Upper lobe of left lung (tissue), 6 donors: ENCODE data around the gene UGT2A3. TPM values are rescaled to one million over a fixed set of nuclear protein-coding genes. Genes with fewer than 3 reads are reported as not detected.

Experiments
- ATAC-seq, 2 donors: fragments of 200-7000 bp; cut with Tn5 transposase; one replicate each; pipeline ENCODE4 v1.9.1; 2022; ENCODE audit warnings: mild to moderate bottlenecking in 2 of 2, moderate library complexity in 2 of 2; ENCODE audit not compliant: low FRiP score in 2 of 2
- DNase-seq, 2 donors: peaks; one replicate each; pipeline ENCODE4 v3.0.0-alpha.2; 2019 to 2020
- H3K27ac ChIP-seq, 4 donors: fragments of 200-600 bp; sonication (generic); one replicate each; pipeline ENCODE4 v1.5.1; 2016 to 2019
- H3K27me3 ChIP-seq, 4 donors: fragments of 200-600 bp; sonication (generic); one replicate each; pipeline ENCODE4 v1.5.1; 2017 to 2019
- H3K36me3 ChIP-seq, 4 donors: fragments of 200-600 bp; sonication (generic); one replicate each; pipeline ENCODE4 v1.5.1; 2016 to 2019
- H3K4me1 ChIP-seq, 4 donors: fragments of 200-600 bp; sonication (generic); one replicate each; pipeline ENCODE4 v1.5.1; 2018 to 2019
- H3K4me3 ChIP-seq, 4 donors: fragments of 200-600 bp; sonication (generic); one replicate each; pipeline ENCODE4 v1.5.1; 2017 to 2019; ENCODE audit warnings: mild to moderate bottlenecking in 2 of 4, moderate library complexity in 1 of 4
- H3K9me3 ChIP-seq, 4 donors: fragments of 200-600 bp; sonication (generic); one replicate each; pipeline ENCODE4 v1.5.1; 2018 to 2019
- CTCF ChIP-seq, 6 experiments: fragments of 450-650 bp in 4 of 6; fragments of 200-600 bp in 2 of 6; sonication (generic) in 2 of 6; IDR thresholded peaks; one replicate each; pipeline ENCODE4 v1.5.1; 2016 to 2019; ENCODE audit warnings: antibody characterized with exemption in 6 of 6
- EP300 ChIP-seq, 4 donors: sonication (generic); formaldehyde crosslinking; IDR thresholded peaks; one replicate each; pipeline ENCODE4 v1.5.1; 2017; ENCODE audit warnings: antibody characterized with exemption in 4 of 4, control low read depth in 2 of 4
- POLR2A ChIP-seq, 4 donors: fragments of 450-650 bp; IDR thresholded peaks; one replicate each; pipeline ENCODE4 v1.5.1; 2016 to 2017; ENCODE audit warnings: antibody characterized with exemption in 4 of 4, mild to moderate bottlenecking in 2 of 4
- POLR2AphosphoS5 ChIP-seq, 2 donors: sonication (generic); formaldehyde crosslinking; IDR thresholded peaks; one replicate each; pipeline ENCODE4 v1.5.1; 2017; ENCODE audit warnings: antibody characterized with exemption in 2 of 2
- WGBS, 2 donors: methylation state at CpG; one replicate each; pipeline ENCODE4 v1.1.5; 2017 to 2018; 5-methylcytosine and 5-hydroxymethylcytosine counted together
- total RNA-seq, 6 donors: library from RNA; depleted of rRNA in 4 of 6; stranded (reverse); fragments of >200 nt in 4 of 6; gene quantifications; one replicate each; pipeline versions ENCODE4 v1.1.0 to v1.2.1, GENCODE V29; 2016 to 2021
- donor health status: DM: no; HTN: no; CAD: no; lungs with moderate emphysema.
- donor health status: DM: no; HTN: yes; CAD: no; lungs with severe emphysema.

Gene UGT2A3
- total RNA-seq, 6 donors from 2014 or later, result 0.11 TPM; not detected in 5

- no peaks in the 10 kb centered on the region for H3K27me3 ChIP-seq
- TF ChIP-seq POLR2A (IDR thresholded peaks at IDR 0.05), result no peak
- TF ChIP-seq POLR2AphosphoS5 (IDR thresholded peaks at IDR 0.05), result no peak
- no peak for TF ChIP-seq CTCF (IDR thresholded peaks at IDR 0.05)
- TF ChIP-seq EP300 (IDR thresholded peaks at IDR 0.05), result no peak
- H3K4me3 ChIP-seq, result peak overlapping the region in 2 of 4 donors; percentile 30 to 34
- H3K9me3 ChIP-seq, result no peaks in the 10 kb centered on the region
- peak overlapping the region; percentile 43 to 71 (median 60) for H3K27ac ChIP-seq
- no peaks in the 10 kb centered on the region for H3K36me3 ChIP-seq
- ATAC-seq (peak in 1 of 2 donors; percentile 28), DNase-seq (no peak)
- H3K4me1 ChIP-seq, result peaks cover 0 to 4% (median 0%) of the 10 kb centered on the region in 4 donors
- WGBS, 2 donors, result 53 to 55% methylated on average over 2 of the region's 2 CpGs
These were observed 46.0 kb downstream of the UGT2A3 start for GRCh38 chr4:68905598-68905938.

GRCh38 chr4:68904786-68905185 is 46.8 kb downstream of the UGT2A3 start:
- DNase-seq (no peak), ATAC-seq (peak in 1 of 2 donors; percentile 41)
- H3K27me3 ChIP-seq, result no peaks in the 10 kb centered on the region
- TF ChIP-seq POLR2A (IDR thresholded peaks at IDR 0.05), result no peak
- TF ChIP-seq CTCF (IDR thresholded peaks at IDR 0.05), result no peak
- no peak for TF ChIP-seq POLR2AphosphoS5 (IDR thresholded peaks at IDR 0.05)
- TF ChIP-seq EP300 (IDR thresholded peaks at IDR 0.05), result no peak
- WGBS, 2 donors, result 51 to 55% methylated on average over 6 of the region's 6 CpGs
- peak overlapping the region in 2 of 4 donors; percentile 8 to 25 for H3K4me3 ChIP-seq
- no peaks in the 10 kb centered on the region for H3K36me3 ChIP-seq
- peaks cover 0 to 4% (median 0%) of the 10 kb centered on the region in 4 donors for H3K4me1 ChIP-seq
- H3K27ac ChIP-seq, result peak overlapping the region in 3 of 4 donors; percentile 58 to 71 (median 62)
- H3K9me3 ChIP-seq, result no peaks in the 10 kb centered on the region

GRCh38 chr4:68896749-68897148 is 54.9 kb downstream of the UGT2A3 start:
- Histone ChIP-seq H3K4me3 (no peak overlapping the region), H3K9me3 (no peaks in the 10 kb centered on the region), H3K27ac (no peak overlapping the region), H3K36me3 (no peaks in the 10 kb centered on the region), H3K4me1 (no peaks in the 10 kb centered on the region), H3K27me3 (no peaks in the 10 kb centered on the region)
- ATAC-seq, result no peak
- TF ChIP-seq EP300 (IDR thresholded peaks at IDR 0.05), result no peak
- no peak for TF ChIP-seq CTCF (IDR thresholded peaks at IDR 0.05)
- TF ChIP-seq POLR2A (IDR thresholded peaks at IDR 0.05), result no peak
- no peak for TF ChIP-seq POLR2AphosphoS5 (IDR thresholded peaks at IDR 0.05)
- 52 to 71% methylated on average over 1 of the region's 1 CpG for WGBS, 2 donors
- no peak for DNase-seq

- no peaks in the 10 kb centered on the region for H3K27me3 ChIP-seq
- H3K4me1 ChIP-seq, result no peaks in the 10 kb centered on the region
- no peaks in the 10 kb centered on the region for H3K9me3 ChIP-seq
- H3K4me3 ChIP-seq, result no peak overlapping the region
- ATAC-seq, result no peak
- 44 to 53% methylated on average over 5 of the region's 5 CpGs for WGBS, 2 donors
- no peak overlapping the region for H3K27ac ChIP-seq
- no peak for TF ChIP-seq POLR2AphosphoS5 (IDR thresholded peaks at IDR 0.05)
- TF ChIP-seq EP300 (IDR thresholded peaks at IDR 0.05), result no peak
- no peak for TF ChIP-seq CTCF (IDR thresholded peaks at IDR 0.05)
- TF ChIP-seq POLR2A (IDR thresholded peaks at IDR 0.05), result no peak
- DNase-seq, result no peak
- no peaks in the 10 kb centered on the region for H3K36me3 ChIP-seq
These were observed 55.9 kb downstream of the UGT2A3 start for GRCh38 chr4:68895561-68896198.

- no peak for DNase-seq
- WGBS, 2 donors, result 70 to 77% methylated on average over 1 of the region's 1 CpG
- no peak for ATAC-seq
- Histone ChIP-seq H3K4me3 (no peak overlapping the region), H3K27me3 (no peaks in the 10 kb centered on the region), H3K36me3 (no peaks in the 10 kb centered on the region), H3K4me1 (no peaks in the 10 kb centered on the region), H3K27ac (no peak overlapping the region), H3K9me3 (no peaks in the 10 kb centered on the region)
- no peak for TF ChIP-seq CTCF (IDR thresholded peaks at IDR 0.05)
- no peak for TF ChIP-seq POLR2A (IDR thresholded peaks at IDR 0.05)
- no peak for TF ChIP-seq POLR2AphosphoS5 (IDR thresholded peaks at IDR 0.05)
- TF ChIP-seq EP300 (IDR thresholded peaks at IDR 0.05), result no peak
These were observed 58.7 kb downstream of the UGT2A3 start for GRCh38 chr4:68892861-68893260.
